Mesothelial cell of epicardium (in vitro differentiated cells): ENCODE results near the gene FBXO28. TPM values are rescaled to one million over a fixed set of nuclear protein-coding genes. Genes with fewer than 3 reads are reported as not detected.

Experiments used
- DNase-seq, 2 experiments: peaks; one replicate each; pipeline ENCODE4 v3.0.0; 2021; ENCODE audit warnings: low spot score in 2 of 2; ENCODE audit not compliant: unreplicated experiment in 2 of 2
- H3K27ac Mint-ChIP-seq: 2 replicates; pipeline ENCODE4 v1.8.0; 2021; ENCODE audit warnings: mixed read lengths
- H3K27me3 Mint-ChIP-seq: 2 replicates; pipeline ENCODE4 v1.8.0; 2021; ENCODE audit warnings: low read depth, mixed read lengths
- H3K36me3 Mint-ChIP-seq: 2 replicates; pipeline ENCODE4 v1.8.0; 2021; ENCODE audit warnings: mixed read lengths
- H3K4me1 Mint-ChIP-seq: 2 replicates; pipeline ENCODE4 v1.8.0; 2021; ENCODE audit warnings: mixed read lengths
- H3K4me3 Mint-ChIP-seq: 2 replicates; pipeline ENCODE4 v1.8.0; 2021; ENCODE audit warnings: mild to moderate bottlenecking, moderate library complexity, mixed read lengths
- H3K9me3 Mint-ChIP-seq: 2 replicates; pipeline ENCODE4 v1.8.0; 2021; ENCODE audit warnings: mixed read lengths
- CTCF ChIP-seq: fragments of 200-600 bp; sonication (generic); IDR thresholded peaks from one replicate; pipeline ENCODE4 v1.5.0; 2021; ENCODE audit warnings: antibody characterized with exemption; ENCODE audit not compliant: unreplicated experiment
- total RNA-seq: library from RNA; stranded (reverse); gene quantifications from 3 replicates; pipeline ENCODE4 v1.2.1, GENCODE V29; 2021

The FBXO28 gene
- total RNA-seq, 1 donor from 2014 or later, result 26.7 TPM

GRCh38 chr1:224090116-224090515, 23.8 kb upstream of the FBXO28 start:
- Mint-ChIP-seq H3K27ac (no peak overlapping the region), H3K9me3 (no peaks in the 10 kb centered on the region), H3K27me3 (peaks cover 15% of the 10 kb centered on the region), H3K36me3 (no peaks in the 10 kb centered on the region), H3K4me3 (no peak overlapping the region), H3K4me1 (no peaks in the 10 kb centered on the region)
- no peak for DNase-seq
- no peak for TF ChIP-seq CTCF

GRCh38 chr1:224092111-224092510, 21.8 kb upstream of the FBXO28 start:
- no peaks in the 10 kb centered on the region for H3K4me1 Mint-ChIP-seq
- no peak overlapping the region for H3K27ac Mint-ChIP-seq
- DNase-seq, result no peak
- H3K4me3 Mint-ChIP-seq, result no peak overlapping the region
- no peaks in the 10 kb centered on the region for H3K9me3 Mint-ChIP-seq
- TF ChIP-seq CTCF, result no peak
- peaks cover 28% of the 10 kb centered on the region for H3K27me3 Mint-ChIP-seq
- no peaks in the 10 kb centered on the region for H3K36me3 Mint-ChIP-seq

GRCh38 chr1:224092601-224093000, 21.3 kb upstream of the FBXO28 start:
- H3K27ac Mint-ChIP-seq, result no peak overlapping the region
- no peaks in the 10 kb centered on the region for H3K9me3 Mint-ChIP-seq
- DNase-seq, result no peak
- H3K4me3 Mint-ChIP-seq, result no peak overlapping the region
- no peaks in the 10 kb centered on the region for H3K4me1 Mint-ChIP-seq
- TF ChIP-seq CTCF, result no peak
- peaks cover 32% of the 10 kb centered on the region for H3K27me3 Mint-ChIP-seq
- no peaks in the 10 kb centered on the region for H3K36me3 Mint-ChIP-seq

GRCh38 chr1:224095339-224095738, 18.6 kb upstream of the FBXO28 start:
- Mint-ChIP-seq H3K27ac (no peak overlapping the region), H3K27me3 (peaks cover 39% of the 10 kb centered on the region), H3K4me1 (no peaks in the 10 kb centered on the region), H3K36me3 (no peaks in the 10 kb centered on the region), H3K4me3 (no peak overlapping the region), H3K9me3 (no peaks in the 10 kb centered on the region)
- TF ChIP-seq CTCF, result no peak
- DNase-seq, result no peak

- Mint-ChIP-seq H3K4me1 (no peaks in the 10 kb centered on the region), H3K27me3 (peaks cover 38% of the 10 kb centered on the region), H3K36me3 (no peaks in the 10 kb centered on the region), H3K9me3 (no peaks in the 10 kb centered on the region), H3K4me3 (no peak overlapping the region), H3K27ac (no peak overlapping the region)
- no peak for DNase-seq
- TF ChIP-seq CTCF, result no peak
Measured at GRCh38 chr1:224095867-224096266, 18.0 kb upstream of the FBXO28 start.

GRCh38 chr1:224096773-224097172, 17.1 kb upstream of the FBXO28 start:
- Mint-ChIP-seq H3K4me1 (no peaks in the 10 kb centered on the region), H3K27me3 (peaks cover 38% of the 10 kb centered on the region), H3K27ac (no peak overlapping the region), H3K4me3 (no peak overlapping the region), H3K36me3 (no peaks in the 10 kb centered on the region), H3K9me3 (no peaks in the 10 kb centered on the region)
- no peak for TF ChIP-seq CTCF
- DNase-seq, result no peak
